Measurements from ENCODE around the gene MITF.

DNA sequence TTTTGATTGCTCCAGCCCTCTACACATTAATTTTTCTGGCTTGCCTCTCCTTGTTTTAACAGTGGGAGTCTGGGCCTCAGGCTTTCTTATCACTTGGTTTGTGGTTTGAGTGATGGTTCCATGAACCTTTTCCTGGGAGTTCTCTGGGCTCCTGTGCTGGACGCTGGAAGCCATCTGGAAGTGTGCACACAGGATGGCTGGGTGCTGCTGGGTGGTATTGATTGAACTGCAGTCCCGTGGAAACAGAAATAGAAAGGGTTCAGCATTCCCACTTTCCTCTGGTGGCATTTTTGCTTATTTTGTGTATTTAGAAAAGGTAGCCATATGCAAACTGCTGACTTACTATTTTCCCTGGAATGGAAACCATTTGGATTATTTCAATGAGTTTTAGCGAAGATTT is 25.6 kb downstream of the MITF start:
- TF ChIP-seq, protein P1, sequence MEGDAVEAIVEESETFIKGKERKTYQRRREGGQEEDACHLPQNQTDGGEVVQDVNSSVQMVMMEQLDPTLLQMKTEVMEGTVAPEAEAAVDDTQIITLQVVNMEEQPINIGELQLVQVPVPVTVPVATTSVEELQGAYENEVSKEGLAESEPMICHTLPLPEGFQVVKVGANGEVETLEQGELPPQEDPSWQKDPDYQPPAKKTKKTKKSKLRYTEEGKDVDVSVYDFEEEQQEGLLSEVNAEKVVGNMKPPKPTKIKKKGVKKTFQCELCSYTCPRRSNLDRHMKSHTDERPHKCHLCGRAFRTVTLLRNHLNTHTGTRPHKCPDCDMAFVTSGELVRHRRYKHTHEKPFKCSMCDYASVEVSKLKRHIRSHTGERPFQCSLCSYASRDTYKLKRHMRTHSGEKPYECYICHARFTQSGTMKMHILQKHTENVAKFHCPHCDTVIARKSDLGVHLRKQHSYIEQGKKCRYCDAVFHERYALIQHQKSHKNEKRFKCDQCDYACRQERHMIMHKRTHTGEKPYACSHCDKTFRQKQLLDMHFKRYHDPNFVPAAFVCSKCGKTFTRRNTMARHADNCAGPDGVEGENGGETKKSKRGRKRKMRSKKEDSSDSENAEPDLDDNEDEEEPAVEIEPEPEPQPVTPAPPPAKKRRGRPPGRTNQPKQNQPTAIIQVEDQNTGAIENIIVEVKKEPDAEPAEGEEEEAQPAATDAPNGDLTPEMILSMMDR (IDR thresholded peaks at IDR 0.05) = no peak
- TF ChIP-seq ZFX (IDR thresholded peaks at IDR 0.05; ENCODE audit: borderline replicate concordance) = no peak
